Measurements from ENCODE around the gene STAMBP.

- TF ChIP-seq, protein P1, sequence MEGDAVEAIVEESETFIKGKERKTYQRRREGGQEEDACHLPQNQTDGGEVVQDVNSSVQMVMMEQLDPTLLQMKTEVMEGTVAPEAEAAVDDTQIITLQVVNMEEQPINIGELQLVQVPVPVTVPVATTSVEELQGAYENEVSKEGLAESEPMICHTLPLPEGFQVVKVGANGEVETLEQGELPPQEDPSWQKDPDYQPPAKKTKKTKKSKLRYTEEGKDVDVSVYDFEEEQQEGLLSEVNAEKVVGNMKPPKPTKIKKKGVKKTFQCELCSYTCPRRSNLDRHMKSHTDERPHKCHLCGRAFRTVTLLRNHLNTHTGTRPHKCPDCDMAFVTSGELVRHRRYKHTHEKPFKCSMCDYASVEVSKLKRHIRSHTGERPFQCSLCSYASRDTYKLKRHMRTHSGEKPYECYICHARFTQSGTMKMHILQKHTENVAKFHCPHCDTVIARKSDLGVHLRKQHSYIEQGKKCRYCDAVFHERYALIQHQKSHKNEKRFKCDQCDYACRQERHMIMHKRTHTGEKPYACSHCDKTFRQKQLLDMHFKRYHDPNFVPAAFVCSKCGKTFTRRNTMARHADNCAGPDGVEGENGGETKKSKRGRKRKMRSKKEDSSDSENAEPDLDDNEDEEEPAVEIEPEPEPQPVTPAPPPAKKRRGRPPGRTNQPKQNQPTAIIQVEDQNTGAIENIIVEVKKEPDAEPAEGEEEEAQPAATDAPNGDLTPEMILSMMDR (conservative IDR thresholded peaks at IDR 0.05 in 1 of 2, IDR thresholded peaks at IDR 0.05 in 1 of 2; ENCODE audit: low read depth in 1 of 2, low read length in 2 of 2) = no peak
- no peak for TF ChIP-seq EZH2 (IDR thresholded peaks at IDR 0.05; ENCODE audit: low read length, missing control alignments)
Measured at GRCh38 chr2:73889206-73889605, 60.4 kb downstream of the STAMBP start.
